ENCODE measurements around the gene MXRA7.
"Not testable (repeated sequence)": the region's sequence is repeated elsewhere in the genome, so short reads cannot be mapped to it uniquely, and the experiment has no call there.

MXRA7 gene

DNA sequence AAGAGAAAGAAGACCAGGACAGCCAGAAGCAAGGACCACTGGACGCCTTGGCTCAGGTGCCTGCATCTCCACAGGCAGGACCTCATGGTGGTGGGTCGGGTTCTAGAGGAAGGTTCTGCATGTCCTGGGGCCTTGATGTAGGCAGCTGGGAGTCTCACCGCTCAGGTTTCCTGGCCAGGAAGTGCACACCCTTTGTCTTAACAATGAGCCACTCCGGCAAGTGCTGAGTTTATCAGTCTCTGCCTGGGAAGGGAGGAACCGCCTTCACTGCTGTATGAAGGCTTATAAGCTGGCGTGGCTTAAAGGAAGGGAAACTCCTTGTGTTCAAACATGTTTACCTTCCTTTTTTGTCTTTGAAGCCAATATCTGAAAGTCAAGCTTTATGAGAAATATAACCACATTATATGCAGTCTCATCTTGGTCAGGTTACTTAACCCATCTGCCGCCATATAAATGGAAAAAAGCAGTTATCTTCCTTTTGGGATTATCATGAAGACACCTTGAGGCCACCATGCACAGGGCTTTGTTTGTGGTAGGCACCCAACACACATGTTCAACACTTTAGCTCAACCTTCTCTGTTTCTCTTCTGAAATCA is 67.1 kb downstream of the MXRA7 start, which contains the start of gene ST6GALNAC1:
TSS of gene ST6GALNAC1 (minus strand) at position 205 of the 596 bp plus-strand sequence. CDS start at position 86, 119 bp downstream.
- DNase-seq (ENCODE audit: low read depth) = no peak

GRCh38 chr17:76642994-76643393 is 67.8 kb downstream of the MXRA7 start:
- DNase-seq (ENCODE audit: low read depth) = no peak

DNA sequence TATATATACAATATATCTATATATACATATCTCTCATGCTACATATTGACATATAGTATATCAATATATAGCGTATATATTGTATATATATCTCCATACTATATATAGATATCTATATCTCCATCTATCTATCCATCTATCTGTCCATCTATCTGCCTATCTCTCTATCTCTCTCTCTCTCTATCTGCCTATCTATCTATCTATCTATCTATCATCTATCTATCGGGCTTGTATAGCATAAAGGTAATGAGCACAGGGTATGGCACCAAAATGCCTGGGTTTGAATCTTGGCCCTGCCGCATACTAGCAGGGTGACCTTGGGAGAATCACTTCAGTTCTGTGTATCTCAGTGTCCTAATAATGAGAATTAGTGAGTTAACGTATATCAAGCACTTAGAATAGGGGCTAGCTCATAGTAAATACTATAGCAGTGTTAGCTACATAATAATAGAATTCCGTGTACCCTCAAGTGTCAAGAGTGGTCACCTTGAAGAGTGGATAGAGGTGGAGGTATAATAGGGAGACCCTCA is 68.7 kb downstream of the MXRA7 start:
- DNase-seq (ENCODE audit: low read depth) = no peak

DNA sequence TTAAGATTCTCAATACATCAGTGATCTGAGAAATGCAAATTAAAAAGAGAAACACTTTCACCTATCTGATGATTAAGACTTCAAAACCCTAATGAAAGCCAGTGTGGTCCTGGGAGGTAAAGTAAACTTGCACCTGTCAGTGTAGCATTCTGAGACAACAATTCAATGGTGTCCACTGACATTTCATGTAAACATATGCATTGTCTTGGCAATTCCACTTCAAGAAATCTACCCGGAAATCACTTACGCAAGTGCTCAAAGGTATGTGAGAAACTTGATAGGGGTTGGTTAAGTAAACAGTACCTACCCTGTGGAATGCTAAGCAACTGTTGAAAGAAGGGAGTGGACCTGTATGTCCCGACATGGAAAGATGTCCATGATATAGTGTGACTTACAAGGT is 69.3 kb downstream of the MXRA7 start:
- no peak for DNase-seq (ENCODE audit: low read depth)

GRCh38 chr17:76640550-76641380 is 70.0 kb downstream of the MXRA7 start:
- no peak for DNase-seq (ENCODE audit: low read depth)

DNA sequence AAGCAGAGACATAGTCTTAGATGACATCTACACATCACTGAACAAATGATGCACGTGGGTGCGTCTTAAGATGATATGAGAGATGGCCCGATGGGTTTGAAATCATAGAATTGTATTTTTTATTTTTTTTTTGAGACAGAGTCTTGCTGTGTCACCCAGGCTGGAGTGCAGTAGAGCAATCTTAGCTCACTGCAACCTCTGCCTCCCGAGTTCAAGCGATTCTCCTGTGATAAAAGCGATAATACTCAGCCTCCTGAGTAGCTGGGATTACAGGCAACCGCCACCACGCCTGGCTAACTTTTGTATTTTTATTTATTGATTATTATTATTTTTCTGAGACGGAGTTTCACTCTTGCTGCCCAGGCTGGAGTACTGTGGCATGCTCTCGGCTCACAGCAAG is 72.5 kb downstream of the MXRA7 start:
- no peak for DNase-seq (ENCODE audit: low read depth)

- DNase-seq (ENCODE audit: low read depth) = not testable (repeated sequence)
Observed at GRCh38 chr17:76636486-76637206, 74.1 kb downstream of the MXRA7 start.

GRCh38 chr17:76635659-76636360 is 75.0 kb downstream of the MXRA7 start:
- DNase-seq (ENCODE audit: low read depth) = no peak

GRCh38 chr17:76635039-76635438 is 75.7 kb downstream of the MXRA7 start:
- DNase-seq (ENCODE audit: low read depth) = no peak

DNA sequence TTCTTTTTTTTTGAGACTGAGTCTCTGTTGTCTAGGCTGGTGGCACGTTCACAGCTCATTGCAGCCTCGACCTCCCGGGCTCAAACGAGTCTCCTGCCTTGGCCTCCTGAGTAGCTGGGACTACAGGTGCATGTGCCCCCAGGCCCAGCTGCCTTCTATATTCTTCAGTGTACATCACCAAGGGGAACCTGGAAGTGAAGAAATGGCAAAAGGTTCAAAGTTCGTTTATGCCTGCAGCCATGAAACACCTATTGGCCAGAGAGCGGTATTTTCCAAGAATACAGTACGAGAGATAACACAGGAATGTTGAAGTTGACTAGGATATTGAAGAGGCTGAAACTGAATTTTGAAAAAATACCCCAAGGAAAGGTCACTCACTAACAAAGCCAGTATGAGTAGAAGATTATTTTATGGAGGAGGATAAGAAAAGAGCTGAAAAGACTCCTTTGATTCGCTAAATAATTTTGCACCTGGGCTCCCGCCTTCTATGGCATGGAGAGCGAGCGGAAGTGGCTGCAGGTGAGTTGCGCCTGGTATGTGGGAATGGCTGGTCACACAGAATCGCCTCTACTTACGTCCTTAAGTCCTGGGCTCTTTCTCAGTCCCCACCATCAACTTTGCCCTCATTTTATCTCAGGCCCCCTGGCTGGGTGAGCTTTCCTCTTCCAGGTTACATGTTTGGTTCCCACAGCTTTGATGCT is 77.0 kb downstream of the MXRA7 start:
- DNase-seq (ENCODE audit: low read depth) = no peak

DNA sequence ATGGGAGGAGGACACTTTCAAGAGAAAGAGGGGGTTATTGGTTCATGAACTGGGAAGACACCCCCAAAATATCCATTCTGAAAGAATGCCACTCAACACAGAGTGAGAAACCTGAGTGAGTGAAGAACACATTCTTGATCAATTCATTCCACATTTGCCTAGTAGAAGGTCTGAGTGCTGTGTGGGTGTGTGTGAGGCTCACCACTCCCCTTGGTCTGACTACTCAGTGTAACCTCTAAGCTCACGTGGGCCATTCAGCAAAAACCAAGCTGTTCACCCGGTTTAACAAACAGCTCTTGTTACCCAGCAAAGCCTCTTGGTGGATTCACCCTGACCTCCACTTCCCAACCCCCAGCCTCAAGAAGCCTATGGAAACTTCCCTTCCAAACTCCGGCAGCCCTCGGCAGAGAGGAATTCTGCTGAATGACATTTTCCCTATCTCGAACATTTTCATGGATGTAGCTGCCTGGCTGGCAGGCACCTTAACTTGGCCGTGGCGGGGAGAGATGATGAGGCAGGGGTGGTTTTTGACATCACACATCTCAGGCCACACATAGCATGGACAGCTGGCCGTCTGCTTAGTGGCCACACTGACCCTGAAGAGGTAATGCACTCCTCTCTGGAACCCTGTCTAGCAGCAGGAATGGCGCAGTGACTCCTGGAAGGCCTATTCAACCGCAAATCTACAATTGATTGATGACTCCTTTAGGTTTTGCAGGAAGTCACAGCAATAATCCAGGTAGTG is 78.8 kb downstream of the MXRA7 start:
- DNase-seq (ENCODE audit: low read depth) = no peak

GRCh38 chr17:76630151-76630550 is 80.6 kb downstream of the MXRA7 start:
- DNase-seq (ENCODE audit: low read depth) = no peak

Measured in fibroblast of gingiva (primary cell).